Epithelial cell of esophagus (primary cell): ENCODE data around the gene ELL.

Experiments used
- DNase-seq: peaks from one replicate; pipeline ENCODE4 v3.0.0; 2010; ENCODE audit warnings: low read depth
- H3K4me3 ChIP-seq: 2 replicates; pipeline ENCODE4 v1.5.1; 2011; ENCODE audit warnings: mild to moderate bottlenecking, low read length, control low read depth
- CTCF ChIP-seq: IDR thresholded peaks from 2 replicates; pipeline ENCODE4 v1.5.1; 2011; ENCODE audit warnings: low read depth, mild to moderate bottlenecking, low read length, control low read depth, inconsistent platforms; ENCODE audit not compliant: insufficient read depth; ENCODE audit errors: missing control alignments

Gene ELL

DNA sequence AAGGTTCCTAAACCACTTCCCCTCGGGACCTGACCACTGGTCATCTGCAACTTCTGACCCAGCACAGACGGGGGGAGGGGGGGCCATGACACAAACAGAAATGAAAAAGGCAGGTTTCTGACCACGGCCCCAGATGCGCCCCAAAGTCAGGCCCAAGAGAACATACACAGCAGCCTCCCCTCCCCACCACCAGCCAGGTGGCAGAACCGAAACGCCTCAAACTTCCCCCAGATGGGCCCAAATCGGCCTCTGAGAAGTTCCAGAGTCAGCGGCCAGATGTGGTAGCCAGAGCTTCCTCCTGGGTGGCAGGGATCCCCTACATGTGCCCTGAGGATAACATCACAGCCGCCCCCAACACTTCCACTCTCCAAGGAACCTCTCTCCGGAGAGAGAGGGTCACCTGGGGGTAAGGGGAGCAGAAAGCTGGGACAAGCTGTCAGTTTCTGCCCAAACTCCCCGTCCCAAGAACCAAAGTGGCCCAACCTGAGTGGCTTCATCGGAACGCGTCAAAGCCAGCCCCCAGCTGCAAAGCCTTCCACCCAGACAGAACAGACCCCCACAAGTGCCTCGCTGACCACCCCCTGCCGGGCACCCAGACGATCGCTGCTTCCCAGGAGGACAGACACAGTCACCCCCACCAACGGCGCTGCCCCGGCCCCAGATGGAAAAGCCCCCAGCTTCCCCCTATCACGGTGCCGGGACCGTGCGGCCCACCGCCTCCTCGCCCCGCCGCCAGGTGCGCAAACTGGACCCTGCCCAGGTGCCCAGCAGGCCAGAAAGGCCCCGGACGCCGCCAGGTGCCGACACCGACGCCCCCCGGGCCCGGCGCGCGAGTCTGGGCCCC is 800 bp downstream of the ELL start:
- peak; percentile 20 for DNase-seq
- peak overlapping the region; percentile 83 for H3K4me3 ChIP-seq
- TF ChIP-seq CTCF, result peak; percentile 6

DNA sequence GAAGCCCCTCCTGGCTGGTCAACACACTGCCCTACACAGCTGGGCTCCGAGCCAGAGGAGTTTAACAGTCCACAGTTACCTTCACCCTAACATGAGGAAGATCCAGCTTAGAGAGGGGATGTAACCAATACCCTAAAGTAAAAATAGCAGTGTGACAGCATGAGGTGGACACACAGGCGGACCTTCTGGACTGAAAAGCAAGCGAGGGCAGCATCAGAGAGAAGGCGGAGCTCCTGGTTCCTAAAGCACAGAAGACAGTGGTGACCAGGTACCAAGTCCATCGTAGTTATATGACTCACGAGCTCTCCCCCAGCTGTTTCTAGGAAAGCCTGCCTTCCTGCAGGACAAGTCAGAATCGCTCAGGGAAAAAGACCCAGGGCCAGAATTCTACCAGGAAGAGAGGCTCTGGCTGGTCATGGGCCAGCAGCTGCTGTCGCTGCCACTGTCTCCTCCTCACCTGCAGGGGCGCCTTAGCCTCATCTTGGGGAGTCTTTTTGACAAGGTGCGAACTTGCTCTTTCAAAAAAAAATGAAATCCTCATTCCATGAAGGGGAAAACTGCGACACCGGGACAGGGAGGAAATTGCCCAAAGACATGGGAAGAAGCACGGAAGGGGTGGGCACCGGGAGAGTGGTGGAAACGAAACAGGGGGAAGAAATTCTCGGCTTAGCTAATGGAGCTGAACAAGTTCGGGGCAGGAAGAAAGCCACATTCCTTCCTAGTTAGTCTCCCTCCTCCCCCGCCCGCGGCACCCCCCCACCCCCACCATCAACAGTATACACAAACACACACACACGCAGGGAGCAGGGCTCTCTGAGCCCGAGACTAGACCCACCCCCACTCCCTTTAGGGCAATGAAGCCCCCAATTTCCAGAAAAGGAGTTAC is 1.7 kb downstream of the ELL start:
- peak; percentile 84 for DNase-seq
- peak overlapping the region; percentile 83 for H3K4me3 ChIP-seq
- peak; percentile 89 for TF ChIP-seq CTCF

DNA sequence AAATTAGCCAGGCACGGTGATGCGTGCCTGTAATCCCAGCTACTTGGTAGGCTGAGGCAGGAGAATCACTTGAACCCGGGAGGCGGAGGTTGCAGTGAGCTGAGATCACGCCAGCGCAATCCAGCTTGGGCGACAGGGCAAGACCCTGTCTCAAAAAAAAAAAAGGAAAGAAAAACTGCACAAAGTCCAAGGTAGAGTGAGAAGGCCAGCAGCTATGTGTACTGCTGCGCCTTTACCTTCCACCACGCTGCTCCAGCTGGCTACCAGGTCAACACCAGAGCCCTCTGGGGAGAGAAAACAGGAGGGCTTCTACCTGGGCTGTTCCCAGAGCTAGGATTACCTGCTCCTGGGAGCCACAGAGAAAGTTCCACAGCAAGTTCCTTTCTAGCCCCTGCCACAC is 3.2 kb downstream of the ELL start:
- no peak overlapping the region for H3K4me3 ChIP-seq
- TF ChIP-seq CTCF, result no peak
- DNase-seq, result no peak

DNA sequence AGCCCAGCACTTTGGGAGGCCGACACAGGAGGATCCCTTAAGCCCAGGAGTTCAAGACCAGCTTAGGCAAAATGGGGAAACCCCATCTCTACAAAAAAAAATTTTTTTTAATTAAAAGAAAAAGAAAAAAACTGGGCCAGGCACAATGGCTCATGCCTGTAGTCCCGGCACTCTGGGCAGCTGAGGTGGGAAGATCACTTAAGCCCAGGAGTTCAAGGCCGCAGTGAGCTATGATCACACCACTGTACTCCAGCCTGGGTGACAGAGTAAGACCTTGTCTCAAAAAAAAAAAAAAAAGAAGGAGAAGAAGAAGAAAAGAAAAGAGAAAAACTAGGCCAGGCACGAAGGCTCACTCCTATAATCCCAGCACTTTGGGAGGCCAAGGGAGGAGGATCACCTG is 4.3 kb downstream of the ELL start:
- no peak for DNase-seq
- H3K4me3 ChIP-seq, result no peak overlapping the region
- no peak for TF ChIP-seq CTCF

GRCh38 chr19:18515959-18516358 is 5.9 kb downstream of the ELL start:
- DNase-seq, result no peak
- H3K4me3 ChIP-seq, result no peak overlapping the region
- no peak for TF ChIP-seq CTCF

- H3K4me3 ChIP-seq, result no peak overlapping the region
- peak; percentile 68 for DNase-seq
Observed at GRCh38 chr19:18514800-18515682, 6.8 kb downstream of the ELL start.

More at GRCh38 chr19:18514800-18515682, 6.8 kb downstream of the ELL start:
- no peak for TF ChIP-seq CTCF
